GM18499 (cell line): ENCODE results near the gene CNOT4.
"Not testable (repeated sequence)": the region's sequence is repeated elsewhere in the genome, so short reads cannot be mapped to it uniquely, and the experiment has no call there.

Experiments used
- ATAC-seq: cut with Tn5 transposase; IDR thresholded peaks from one replicate; pipeline ENCODE4 v1.9.1; 2021; ENCODE audit warnings: moderate number of reproducible peaks; ENCODE audit not compliant: insufficient read depth, unreplicated experiment

Gene CNOT4

GRCh38 chr7:135334830-135335543 is 174.9 kb downstream of the CNOT4 start:
- ATAC-seq: no peak

DNA sequence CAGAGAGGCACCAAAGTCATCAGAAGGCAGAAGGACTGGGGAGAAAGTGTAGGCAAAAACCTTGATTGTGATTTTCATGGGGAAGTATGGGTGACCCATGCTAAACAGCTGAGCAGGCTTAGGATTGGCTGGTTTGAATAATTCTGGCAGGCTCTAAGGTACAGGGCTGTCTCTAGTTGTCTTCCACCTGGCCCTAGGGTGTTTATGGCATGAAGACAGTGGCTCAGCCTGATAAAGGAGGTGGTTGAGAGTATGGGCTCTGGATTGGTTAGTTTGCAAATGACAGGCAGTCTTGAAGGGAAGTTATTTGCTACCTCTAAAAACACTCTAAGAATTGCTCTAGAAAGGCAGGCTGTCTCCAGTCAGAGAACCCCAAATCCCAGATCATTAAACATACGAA is 176.0 kb downstream of the CNOT4 start:
- ATAC-seq: no peak

DNA sequence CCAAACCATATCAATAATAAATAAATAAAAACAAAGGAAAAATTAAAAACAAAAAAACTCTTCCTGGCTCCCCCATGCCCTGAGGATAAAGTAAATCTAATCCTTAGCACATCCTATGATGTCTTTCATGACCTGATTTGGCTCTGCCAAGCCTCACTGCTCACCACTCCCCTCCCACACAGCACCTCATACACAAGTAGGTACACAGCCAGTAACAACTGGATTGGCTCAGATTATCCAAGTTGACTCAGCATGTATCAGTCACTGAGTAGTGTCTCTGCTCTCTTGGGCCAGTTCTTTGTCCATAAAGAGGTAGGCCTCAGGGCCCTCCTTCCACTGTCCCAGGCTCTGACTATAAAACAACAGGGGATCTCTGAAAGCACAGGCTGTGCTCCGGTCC is 176.7 kb downstream of the CNOT4 start:
- ATAC-seq: no peak

- no peak for ATAC-seq
These were observed 179.8 kb downstream of the CNOT4 start for GRCh38 chr7:135330088-135330487.

- ATAC-seq: no peak
These were observed 181.4 kb downstream of the CNOT4 start for GRCh38 chr7:135328526-135328925.

DNA sequence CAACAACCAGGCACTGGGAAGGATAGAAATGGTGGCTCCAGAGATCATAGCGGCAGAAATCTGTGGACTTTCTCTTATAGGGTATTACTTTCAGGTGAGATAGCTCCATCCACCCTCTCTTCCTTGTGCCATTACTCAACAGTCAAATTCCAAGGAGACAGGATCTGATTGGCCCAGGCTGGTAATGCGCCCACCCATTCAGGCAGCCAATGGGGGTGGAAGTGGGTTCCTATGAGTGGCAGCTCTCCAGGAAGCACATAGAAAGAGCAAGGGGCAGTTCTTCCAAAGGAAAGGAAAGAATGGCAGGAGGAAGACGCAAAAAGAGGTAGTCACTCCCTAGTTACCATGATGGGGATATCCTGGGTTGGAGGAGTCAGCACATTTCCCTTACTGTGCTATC is 181.8 kb downstream of the CNOT4 start:
- ATAC-seq: no peak

DNA sequence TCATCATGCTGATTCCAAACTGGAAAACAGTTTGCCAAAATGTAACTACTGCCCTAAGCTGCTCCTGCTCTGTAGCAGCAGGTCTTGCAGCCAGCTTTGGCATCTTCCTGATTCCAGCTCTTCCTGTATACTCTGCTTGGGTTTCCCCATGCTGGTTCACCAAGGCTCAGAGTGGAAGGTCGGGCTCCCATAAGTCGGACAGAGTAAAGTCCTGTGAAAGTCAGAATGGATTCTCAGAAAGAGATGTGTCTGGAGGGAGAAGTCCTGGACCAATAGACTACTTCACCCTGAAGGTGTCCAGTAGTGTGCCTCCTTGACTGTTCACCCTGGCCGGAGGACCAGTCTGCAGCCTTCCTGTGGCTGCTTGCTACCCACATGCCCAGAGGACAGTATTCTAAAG is 182.4 kb downstream of the CNOT4 start:
- ATAC-seq: no peak

DNA sequence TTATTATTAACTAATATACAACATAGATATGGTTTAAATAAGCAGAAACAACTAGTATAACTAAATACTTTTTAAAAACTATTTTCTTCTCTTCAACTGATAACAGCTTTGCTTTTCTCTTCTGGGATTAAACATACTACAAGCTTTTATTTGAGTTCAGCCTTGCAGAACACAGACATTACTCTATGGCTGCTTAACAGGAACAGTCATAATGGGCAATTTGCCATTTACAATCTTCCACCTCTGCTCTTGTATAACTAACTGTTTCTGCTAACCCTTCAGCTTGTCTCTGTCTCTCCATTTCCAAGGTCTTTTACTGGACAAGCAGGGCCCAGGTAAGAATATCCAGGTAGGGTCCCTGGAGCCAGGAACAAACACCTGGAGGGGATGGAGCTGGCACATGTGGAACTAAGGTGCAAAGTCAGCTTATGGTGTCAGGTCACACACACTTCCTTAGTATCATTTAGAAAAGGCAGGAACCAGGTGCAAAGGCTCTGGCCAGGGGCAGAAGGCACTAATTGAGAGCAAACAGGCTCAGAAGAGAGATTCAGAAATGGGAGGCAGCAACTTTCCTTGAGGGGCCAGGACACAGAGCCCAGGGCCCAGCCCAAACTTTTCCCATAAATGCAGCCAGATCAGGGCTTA is 183.1 kb downstream of the CNOT4 start:
- no peak for ATAC-seq

DNA sequence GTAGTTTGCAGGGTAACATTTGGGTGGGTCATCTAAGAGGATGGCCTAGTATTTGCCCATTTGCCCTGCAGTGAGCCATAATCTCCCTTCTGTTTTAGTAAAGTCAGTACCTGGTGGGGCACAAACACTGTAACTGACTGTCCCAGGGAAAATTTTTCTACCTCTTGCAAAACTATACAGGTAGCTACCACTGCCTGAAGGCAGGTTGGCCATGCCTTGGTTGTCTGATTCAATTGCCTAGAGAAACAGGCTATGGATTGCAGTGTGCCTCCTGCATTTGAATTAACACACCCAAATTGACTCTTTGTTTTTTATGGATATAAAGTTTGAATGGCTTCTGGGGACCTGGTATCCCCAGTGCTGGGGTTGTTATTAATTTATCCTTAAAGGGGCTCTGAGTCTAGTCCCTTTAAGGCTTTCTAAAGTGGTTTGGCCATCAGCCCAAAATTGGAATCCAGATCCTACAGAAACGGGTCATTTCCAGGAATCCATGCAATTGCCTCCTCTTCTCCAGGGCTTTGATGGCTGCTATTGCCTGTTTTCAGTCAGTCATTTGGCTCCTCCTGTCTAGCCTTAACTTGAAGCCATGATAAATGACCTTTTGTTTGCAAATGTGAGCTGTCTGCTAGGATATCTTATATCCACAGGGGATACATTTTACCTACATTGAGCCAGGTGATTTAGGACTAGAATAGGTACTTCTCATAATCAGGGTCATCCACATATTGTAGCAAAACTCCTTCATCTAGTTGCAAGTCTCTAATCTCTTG is 187.1 kb downstream of the CNOT4 start:
- ATAC-seq: no peak

- no peak for ATAC-seq
These were observed 188.3 kb downstream of the CNOT4 start for GRCh38 chr7:135321556-135321955.

- ATAC-seq: not testable (repeated sequence)
These were observed 188.9 kb downstream of the CNOT4 start for GRCh38 chr7:135320953-135321352.

DNA sequence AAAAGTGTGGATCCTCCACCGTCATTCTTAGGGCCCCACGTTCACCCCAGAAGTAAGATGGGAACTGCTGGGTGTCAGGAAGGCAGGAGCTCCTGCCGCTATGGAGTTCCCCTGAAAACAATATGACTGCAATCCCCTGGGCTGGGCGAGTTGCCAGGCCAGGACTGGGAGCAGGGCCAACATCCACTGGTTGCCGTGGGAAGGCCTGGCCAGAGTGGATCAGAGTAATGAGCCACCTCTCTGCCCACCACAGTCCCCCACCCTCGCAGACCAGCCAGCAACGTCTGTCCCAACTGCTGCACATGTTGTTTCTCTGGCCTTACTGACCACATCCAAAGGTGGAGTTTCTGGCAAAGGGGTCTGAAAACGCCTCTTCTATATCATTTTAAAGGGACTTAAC is 189.6 kb downstream of the CNOT4 start:
- ATAC-seq: no peak

DNA sequence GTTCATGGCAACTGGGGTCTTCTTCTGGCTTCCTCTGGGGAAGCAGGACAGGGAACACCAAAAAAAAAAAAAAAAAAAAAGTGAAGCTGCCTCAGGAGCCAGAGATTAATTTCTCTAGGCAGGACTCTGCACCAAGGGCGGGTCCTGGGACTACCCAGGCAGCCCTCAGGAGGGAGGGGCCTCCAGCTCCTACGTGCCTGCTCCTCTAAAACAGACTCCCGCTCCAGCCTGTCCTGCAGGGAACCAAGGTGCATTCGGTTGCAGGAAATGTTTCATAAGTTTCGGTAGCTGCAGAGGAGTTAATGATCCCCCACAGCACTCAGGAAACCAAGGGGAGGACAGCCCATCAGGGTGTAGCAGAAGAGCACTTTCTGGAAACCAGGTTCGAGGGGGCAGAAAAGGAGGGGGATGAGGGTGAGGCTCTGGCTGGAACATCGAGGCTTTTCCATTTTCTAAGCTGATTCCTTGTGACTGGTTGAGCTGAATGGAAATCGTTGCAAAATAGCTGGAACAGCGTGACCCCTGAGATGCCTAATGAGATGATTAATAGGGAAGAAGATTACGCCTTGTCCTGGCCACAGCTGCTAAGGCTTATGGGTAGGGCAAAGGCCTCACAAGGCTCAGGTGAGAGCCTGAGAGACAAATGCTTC is 192.1 kb downstream of the CNOT4 start:
- ATAC-seq: no peak

- ATAC-seq: no peak
These were observed 193.1 kb downstream of the CNOT4 start for GRCh38 chr7:135316648-135317313.

GRCh38 chr7:135313971-135314370 is 195.9 kb downstream of the CNOT4 start:
- ATAC-seq: no peak
